NOMO-1 treated with dmso at 0.1 percent for 144 hours (cell line): ENCODE data around the gene CCNDBP1.
"Not testable (repeated sequence)": the region's sequence is repeated elsewhere in the genome, so short reads cannot be mapped to it uniquely, and the experiment has no call there.

Source experiments
- DNase-seq: peaks from one replicate; lab custom pipeline; 2025; ENCODE audit not compliant: unreplicated experiment; lab: John Stamatoyannopoulos, UW

CCNDBP1 gene

GRCh38 chr15:43190178-43190577, 5.0 kb downstream of the CCNDBP1 start:
- DNase-seq = no peak

- no peak for DNase-seq
These were observed 8.5 kb downstream of the CCNDBP1 start for GRCh38 chr15:43193710-43194109.

- no peak for DNase-seq
These were observed 9.6 kb downstream of the CCNDBP1 start for GRCh38 chr15:43194795-43195194.

GRCh38 chr15:43196760-43197548, 11.8 kb downstream of the CCNDBP1 start:
- no peak for DNase-seq

GRCh38 chr15:43197773-43198172, 12.6 kb downstream of the CCNDBP1 start:
- DNase-seq = not testable (repeated sequence)

GRCh38 chr15:43198556-43198955, 13.4 kb downstream of the CCNDBP1 start:
- DNase-seq = not testable (repeated sequence)

- DNase-seq = no peak
These were observed 13.8 kb downstream of the CCNDBP1 start for GRCh38 chr15:43198992-43199391.

- no peak for DNase-seq
These were observed 14.8 kb downstream of the CCNDBP1 start for GRCh38 chr15:43199945-43200488.

GRCh38 chr15:43204016-43204901, 19.1 kb downstream of the CCNDBP1 start:
- DNase-seq = no peak

GRCh38 chr15:43206054-43206453, 20.9 kb downstream of the CCNDBP1 start:
- DNase-seq = no peak

GRCh38 chr15:43207024-43207423, 21.8 kb downstream of the CCNDBP1 start:
- DNase-seq = no peak

- no peak for DNase-seq
These were observed 23.1 kb downstream of the CCNDBP1 start for GRCh38 chr15:43208052-43209002.

- DNase-seq = no peak
These were observed 24.0 kb downstream of the CCNDBP1 start for GRCh38 chr15:43209059-43209824.

- no peak for DNase-seq
These were observed 25.1 kb downstream of the CCNDBP1 start for GRCh38 chr15:43210172-43210745.

- DNase-seq = no peak
These were observed 25.6 kb downstream of the CCNDBP1 start for GRCh38 chr15:43210807-43211206.

GRCh38 chr15:43211224-43211735, 26.1 kb downstream of the CCNDBP1 start:
- DNase-seq = no peak

- no peak for DNase-seq
These were observed 27.1 kb downstream of the CCNDBP1 start for GRCh38 chr15:43212299-43212698.

- no peak for DNase-seq
These were observed 27.7 kb downstream of the CCNDBP1 start for GRCh38 chr15:43212951-43213350.

- DNase-seq = no peak
These were observed 28.3 kb downstream of the CCNDBP1 start for GRCh38 chr15:43213466-43213865.
